HG02759 (cell line): ENCODE data around the gene RETNLB.

Experiments
- ATAC-seq: cut with Tn5 transposase; IDR thresholded peaks from one replicate; pipeline ENCODE4 v1.9.1; 2021; ENCODE audit warnings: mild to moderate bottlenecking, moderate library complexity; ENCODE audit not compliant: unreplicated experiment

The RETNLB gene, protein sequence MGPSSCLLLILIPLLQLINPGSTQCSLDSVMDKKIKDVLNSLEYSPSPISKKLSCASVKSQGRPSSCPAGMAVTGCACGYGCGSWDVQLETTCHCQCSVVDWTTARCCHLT

DNA sequence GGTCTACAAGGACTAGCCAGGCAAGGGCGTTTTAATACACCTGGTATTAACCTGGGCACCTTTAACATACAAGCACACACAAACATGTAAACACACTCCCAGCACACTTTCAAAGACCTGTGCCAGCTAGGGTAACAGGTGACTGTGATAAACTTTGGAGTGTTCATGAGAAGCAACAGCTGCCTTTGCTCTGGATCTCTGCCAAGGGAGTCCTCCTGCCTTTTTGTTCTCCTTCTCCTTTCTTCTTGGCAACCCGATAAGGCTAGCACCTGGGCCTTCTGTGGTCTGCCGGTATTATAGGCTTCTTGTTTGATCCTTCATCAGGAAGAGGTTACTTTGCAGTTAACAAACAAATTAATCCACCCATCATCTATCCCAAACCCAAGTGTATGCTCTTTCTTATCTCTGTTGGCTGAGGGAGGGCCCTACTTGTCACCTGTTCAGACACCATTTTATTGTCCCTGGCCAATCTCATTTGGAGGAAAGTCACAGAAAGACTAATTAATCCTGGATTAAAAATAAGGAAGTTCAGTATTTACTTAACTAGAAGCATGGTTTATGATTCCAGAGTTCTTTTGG lies at the start of gene RETNLB:
Gene RETNLB, minus strand, starts transcription at position 7 of the 579 bp plus-strand sequence. CDS start 225 bp downstream, outside the sequence.
- ATAC-seq = no peak

DNA sequence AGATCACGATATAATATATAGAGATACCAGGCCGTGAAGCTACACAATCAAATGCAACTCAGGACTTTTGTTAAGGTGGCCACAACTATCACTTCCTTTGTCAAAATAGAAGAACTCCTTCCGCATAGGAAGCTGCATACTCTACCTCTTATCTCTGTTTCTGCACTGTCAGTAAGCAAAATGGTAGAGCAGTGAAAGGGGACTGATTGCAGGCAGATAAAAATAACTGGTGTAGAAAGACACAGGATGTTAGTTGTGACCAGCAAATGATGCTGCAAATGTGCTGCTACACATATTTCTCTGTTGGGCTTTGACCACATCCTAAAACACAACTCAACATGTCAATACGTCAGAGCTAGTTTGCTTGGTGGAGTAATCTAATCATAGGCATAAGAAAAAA lies 49.1 kb upstream of the RETNLB start:
- no peak for ATAC-seq

DNA sequence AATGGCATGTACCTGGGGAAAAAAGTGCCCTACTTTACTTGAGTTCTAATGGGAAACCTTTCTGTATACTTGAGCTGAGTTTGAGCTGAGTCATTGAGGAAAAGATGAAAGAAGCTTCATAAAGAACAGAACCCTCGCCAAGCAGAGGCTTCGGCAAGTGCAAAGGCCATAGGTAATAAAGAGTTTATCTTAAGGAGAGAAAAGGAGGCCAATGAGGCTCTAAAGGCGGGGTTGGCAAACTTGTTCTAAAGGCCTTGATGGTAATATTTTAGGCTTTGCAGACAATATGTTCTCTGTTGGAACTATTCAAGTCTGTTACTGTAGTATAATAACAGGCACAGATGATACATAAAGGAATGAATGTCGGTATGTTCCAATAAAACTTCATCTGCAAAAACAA lies 47.8 kb upstream of the RETNLB start:
- ATAC-seq = no peak

DNA sequence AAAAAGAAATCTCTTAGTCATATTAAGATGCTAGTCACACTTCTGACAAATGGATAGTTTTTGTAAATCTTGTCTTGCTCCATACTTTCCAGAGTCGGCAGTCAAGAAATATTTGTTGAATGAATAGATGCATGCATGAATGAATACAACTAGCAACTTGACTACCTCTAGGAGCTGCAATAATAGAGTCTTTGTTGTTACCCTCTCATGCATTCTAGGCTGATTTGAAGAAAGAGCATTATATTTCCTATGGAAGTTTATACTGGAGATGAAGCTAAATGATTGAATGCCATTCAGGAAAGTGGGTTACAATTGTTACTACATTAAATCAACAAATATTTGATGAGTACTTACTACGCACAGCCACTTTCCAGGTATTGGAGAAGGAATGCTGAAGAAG lies 47.2 kb upstream of the RETNLB start:
- ATAC-seq = no peak

DNA sequence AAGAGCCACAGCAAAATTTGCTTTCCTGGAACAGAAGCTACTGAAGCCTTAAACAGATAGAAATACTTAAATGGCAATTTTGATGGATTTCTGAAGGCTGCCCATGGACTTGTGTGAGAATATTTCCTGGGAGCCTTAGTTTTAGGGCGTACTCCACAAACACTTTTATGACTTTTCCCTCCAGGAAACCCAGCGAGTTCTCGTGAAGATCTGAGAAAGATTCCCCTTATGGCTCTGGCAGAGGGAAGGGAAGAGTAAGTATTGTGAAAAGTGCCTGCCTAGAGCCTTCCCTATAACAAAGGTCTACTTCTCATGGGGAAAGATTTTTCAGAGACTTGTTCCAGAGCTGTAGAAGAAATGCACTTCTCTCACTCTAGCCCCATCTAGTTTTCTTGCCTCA lies 34.3 kb upstream of the RETNLB start:
- no peak for ATAC-seq

DNA sequence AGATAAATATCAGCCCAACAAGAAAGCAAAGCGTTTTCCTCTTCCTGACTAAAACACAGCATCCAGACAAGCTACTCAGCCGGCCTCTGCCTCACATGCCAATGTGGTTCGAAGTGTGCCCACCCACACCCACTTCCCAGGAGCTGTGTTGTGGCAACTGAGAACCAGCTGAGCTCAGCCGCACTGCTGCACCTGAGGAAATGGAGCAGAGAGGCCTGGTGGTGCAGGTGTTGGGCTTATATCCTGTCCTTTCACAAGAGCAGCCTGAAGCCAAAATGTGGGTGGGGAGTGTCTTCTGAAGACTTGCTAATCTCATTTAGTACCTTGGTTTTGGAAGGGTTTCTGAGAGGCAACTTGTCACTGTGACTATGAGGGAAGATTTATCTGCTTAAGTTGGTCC lies 23.0 kb upstream of the RETNLB start:
- ATAC-seq = no peak

DNA sequence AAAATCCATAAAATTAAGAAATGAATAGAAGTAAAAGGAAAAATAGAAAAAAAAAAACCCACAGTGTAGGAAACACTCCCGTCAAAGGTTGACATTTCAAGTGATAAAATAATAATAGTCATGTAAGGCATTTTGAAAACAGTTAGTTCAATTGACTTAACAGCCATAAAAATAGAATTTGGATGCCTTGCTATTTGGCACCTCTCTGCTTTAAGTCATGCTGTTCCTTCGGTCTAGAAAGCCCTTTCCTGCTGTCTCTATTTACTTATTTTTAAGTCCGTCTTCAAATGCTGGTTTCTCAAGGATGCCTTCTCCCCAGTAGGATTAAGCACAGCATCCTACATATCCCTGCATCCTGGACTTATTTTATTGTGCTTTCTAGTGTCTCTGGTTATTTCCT lies 22.3 kb upstream of the RETNLB start:
- ATAC-seq = no peak

DNA sequence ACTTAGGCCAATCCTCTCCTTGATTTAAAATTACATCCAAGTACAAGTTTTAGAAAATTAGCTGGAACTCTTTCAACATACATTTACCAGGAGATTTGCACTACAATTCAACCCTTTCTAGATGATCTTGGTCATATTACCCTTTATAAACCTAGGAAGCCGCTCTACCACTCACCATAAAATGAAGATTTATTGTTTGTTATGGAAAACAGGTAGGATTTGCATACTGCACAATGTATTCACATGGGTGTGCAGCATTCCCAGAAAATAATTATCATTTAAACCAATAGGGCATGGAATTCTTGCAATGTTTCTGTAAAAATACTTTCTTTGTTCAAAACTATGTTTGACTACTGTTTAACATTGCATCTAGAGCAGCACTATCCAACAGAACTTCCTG lies 18.4 kb upstream of the RETNLB start:
- no peak for ATAC-seq

DNA sequence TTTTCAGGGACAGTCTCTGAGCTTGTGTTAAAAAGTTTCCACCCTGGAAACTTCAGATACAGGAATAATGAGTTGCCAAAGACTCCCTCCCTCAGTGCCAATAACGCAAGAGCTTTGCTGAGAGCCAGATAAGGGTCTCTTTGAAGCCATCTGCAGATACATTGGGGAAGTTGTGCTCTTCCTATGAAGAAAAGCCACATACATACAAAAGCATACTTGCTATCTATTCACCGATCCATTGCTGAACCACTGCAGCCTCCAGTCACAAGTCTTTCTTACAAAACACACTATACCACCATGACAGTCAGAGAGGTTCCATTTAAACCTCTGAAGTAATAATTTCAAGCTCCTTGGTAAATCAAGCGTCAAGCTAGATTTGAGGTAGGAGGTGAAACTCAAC lies 10.0 kb upstream of the RETNLB start:
- ATAC-seq = no peak

DNA sequence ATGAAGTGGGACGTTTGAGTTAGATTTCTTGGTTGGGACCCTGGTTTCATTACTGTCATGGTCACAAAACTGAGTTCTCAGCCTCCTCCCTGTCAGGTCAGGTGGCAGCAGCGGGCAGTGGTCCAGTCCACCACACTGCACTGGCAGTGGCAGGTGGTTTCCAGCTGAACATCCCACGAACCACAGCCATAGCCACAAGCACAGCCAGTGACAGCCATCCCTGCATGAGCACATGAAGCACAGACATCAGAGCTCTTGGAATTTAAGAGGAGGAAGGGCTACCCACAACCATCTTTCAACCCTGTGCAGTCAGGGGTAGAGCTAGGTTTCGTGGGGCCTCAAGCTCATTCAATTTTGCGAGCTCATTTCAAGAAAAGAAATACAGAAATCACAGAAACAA lies 1.5 kb downstream of the RETNLB start:
- no peak for ATAC-seq

DNA sequence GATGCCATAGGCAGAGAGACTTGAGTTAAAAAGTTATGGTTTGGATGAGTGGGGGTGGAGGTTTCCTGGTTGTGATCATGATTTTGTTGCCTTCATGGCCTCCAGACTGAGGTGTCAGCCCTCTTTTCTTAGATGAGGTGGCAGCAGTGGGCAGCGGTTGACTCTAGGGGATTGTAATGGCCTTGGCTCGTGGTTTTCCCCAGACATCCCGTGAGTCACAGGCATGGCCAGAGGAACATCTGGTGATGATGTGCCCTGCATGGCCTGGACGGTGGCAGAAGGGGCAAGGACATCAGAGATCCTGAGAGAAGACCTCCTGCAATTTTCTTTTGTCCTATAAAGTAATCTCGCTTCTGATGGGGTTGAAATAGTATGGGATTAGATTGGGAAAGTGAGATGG lies 12.4 kb downstream of the RETNLB start:
- ATAC-seq = no peak

DNA sequence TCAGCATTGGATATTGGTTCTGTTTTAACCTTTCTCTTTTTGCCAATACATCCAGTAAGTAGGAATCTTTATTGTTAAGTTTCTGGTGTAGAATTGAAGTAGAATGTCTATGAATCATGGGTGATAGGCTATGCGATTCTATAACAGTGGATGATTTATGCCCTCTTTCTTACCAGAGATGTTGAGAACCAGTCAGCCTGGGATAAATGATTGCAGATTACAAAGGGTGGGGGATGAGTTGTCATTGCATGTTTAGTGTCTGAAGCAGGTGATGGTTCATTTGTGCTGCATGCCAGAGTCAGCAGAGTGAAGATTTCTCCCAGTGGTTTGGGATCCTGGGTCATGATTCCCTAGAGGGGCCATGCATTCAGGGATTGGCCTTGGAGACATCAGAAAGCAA lies 14.3 kb downstream of the RETNLB start:
- ATAC-seq = no peak

DNA sequence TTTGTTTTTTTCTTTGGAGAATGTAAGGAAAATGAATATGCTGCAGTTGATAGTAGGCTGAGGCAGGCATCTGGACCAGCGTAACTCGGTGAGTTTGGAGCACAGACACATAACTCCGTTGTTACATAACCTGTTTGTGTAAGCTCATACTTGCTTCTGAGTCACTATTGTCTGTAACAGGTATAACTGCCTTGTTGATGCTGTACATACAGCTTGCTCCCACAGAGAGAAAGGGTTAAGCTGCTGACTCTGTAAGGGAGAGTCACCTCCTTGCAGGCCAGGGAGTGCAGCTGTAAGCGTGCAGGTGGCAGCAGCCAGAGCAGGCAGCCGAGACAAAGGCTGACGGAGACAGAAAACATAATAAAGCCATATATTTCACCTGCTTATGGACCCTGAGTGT lies 20.4 kb downstream of the RETNLB start:
- ATAC-seq = no peak

DNA sequence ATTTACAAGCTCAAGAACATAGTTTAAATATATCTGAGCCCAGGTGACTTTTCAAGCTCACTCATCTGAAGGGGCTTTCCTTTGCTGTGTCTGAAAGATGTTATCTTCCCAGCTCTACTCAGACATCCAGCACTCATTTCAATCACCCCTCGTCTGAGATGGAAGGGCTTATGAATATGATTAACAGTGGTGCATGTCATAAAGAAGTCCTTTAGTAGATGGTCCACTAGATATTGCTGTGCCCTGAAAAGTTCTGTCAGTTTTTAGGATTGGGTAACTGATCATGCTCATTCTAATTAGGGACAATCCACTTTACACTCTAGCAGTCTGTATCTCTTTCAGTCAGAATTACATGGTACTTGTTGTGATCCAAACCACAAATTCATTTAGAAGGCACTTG lies 28.3 kb downstream of the RETNLB start:
- ATAC-seq = no peak

DNA sequence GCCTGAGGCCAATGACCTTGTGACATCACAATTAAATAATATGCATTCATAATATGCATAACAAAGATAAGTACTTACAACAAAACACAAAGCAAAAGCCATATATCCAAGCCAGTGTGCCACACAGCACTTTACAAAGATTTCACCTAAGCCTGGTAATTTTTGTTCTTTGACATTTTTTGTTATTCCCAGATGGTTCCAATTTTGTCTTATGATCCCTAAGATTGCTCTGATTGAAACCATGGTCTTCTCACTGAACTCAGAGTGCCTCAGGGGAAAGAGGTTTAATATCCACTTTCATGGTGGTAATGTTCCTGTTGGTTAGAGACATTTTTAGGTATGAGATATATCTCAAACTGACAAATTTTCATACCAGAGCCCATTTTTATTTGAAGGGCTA lies 29.1 kb downstream of the RETNLB start:
- no peak for ATAC-seq

DNA sequence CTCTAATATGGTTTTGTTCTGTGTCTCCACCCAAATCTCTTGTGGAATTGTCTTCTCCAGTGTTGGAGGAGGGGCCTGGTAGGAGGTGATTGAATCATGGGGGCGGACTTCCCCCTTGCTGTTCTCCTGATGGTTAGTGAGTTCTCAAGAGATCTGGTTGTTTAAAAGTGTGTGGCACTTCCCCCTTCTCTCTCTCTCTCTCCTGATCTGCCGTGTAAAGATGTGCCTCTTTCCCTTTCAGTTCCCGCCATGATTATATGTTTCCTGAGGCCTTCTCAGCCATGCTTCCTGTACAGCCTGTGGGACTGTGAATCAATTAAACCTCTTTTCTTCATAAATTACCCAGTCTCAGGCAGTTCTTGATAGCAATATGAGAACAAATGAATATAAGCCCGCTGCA lies 33.1 kb downstream of the RETNLB start:
- ATAC-seq = no peak

DNA sequence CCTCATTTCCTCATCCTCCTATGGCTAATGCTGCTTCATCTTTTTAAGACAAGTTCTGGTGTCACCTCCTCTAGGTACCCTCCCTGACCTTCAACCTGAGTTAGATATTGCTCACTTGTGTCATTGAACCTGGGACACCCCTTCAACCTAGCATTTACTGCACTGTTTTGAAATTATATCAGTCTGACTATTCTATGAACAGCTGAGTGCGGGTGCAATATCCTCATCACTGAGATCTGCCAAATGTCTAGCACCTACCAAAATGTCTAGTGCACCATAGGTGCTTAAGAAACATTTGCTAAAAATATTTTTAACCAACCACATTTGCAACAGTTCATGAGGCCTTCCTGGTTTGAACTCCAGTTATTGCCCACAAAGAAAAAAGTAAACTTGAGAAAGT lies 34.5 kb downstream of the RETNLB start:
- no peak for ATAC-seq

DNA sequence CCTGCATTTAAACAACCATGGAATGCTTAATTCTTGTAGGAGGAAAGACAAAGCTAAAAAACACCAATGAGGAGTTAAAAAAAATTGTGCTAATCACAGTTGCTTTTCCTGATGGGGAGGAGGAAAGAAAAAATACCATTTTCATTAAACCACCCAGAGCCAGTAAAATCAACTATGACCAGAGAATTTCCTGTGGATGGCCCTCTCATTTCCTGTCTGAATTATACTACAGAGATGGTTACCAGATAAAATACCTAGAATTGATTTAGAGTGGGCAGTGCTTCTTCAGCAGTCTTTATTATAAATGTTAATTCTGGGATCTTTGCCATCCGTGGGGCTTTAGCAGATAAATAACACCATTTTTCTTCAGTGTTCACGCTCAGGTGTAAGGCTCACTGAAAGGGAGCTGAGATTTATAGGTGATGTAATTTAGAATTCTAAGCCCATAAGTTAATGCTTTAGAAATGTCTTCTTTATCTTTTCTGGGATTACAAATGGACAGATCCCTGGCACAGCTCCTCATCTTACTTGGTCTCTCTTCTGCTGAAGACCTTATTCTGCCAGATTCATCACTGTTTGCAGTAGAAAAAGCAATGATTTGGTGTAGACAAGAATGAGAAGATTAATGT lies 37.9 kb downstream of the RETNLB start:
- no peak for ATAC-seq

DNA sequence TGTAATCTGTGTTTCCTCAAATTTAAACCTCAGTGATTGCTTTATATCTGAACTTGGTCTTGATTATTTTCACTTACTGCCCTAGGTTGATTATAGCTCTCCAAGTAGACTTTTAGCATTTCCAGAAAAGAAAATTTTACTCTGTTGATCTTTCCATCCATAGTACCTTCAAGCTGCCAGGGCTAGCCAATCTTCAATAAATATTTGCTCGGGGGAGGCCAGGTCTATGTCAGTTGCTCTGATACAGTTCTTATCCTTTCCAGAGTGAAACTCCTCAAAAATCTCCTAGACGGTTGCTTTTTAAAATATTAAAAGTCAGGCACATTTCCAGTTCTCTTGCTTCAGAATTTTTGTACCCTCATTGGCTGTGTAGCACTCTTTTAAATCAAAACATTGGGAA lies 38.8 kb downstream of the RETNLB start:
- ATAC-seq = no peak

DNA sequence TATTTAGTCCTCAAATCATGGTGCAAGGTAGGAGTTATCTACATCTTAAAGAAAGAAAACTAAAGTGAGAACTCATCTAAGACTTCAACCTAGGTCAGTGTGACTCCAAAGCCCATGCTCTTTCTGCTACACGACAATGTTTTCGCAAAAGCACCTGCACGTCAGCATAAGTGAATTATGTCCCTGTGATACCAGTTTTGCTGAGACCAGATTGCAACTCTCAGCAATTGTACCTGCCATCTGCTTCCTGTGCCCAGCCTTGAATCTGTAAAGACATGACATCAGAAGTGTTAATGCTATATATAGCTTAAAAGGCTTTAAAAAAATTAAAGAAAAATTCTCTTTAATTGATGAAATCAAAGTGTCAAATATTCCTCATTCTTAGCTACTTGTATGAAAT lies 43.4 kb downstream of the RETNLB start:
- no peak for ATAC-seq

DNA sequence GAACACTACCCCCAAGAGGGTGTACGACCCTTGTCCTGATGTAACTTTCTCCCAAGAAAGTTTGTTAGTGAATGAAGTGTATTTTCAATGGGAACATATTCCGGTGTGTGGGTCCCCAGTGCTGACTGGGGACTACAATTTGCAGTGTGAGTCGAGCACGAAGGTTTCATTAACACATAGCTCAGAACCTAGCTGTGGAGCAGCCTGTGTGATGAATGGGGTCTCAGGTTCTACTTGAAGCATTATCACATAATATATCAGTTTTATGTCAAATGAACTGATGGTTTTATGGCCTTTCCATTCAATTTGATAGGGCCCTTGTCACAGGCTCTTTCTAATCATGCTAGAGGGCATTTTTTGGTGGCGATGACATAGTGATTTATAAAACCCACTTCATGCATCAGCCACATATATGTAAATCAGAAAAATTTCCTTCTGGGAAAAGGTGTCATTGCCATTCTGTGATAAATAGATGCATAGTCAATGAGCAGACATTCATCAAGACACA lies 44.1 kb downstream of the RETNLB start:
- no peak for ATAC-seq
